ENCODE results near the gene DBNL.

The DBNL gene

GRCh38 chr7:44060948-44061644, 16.6 kb downstream of the DBNL start:
- DNase-seq: no peak

GRCh38 chr7:44061645-44062179, 17.2 kb downstream of the DBNL start:
- no peak for DNase-seq

DNA sequence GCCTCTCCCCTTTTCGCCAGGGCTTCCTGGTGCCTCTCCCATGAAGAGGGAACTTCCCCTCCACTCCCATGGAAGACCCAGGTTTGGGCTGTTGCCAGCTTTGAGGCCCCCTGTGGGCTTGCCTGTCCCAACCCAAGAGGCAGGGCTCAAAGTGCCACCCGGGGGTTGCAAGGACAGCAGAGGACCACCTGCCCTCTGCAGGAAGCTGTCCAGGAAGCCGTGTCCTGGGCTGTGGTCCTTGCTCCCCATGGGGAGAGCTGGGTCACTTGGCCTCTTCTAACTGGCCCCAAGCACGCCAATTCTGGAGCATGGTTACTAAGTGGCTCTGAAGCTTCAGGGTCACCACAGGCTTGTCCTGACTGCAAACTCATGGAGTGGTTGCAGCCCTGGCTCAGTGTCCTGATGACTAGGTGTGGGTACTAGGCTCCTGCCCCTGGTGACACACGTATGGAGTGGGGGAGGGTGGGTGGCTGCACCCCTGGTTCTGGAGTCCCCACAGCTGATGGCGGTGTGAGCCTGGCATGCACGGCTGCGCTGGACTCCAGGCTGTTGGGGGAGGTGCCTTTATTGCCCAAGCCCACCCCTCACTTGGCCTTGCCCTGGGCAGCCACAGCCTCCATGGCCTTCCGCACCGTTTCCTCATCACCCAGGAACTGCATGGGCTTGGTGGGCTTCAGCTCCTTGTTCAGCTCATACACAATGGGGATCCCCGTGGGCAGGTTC, 17.8 kb downstream of the DBNL start:
- no peak for DNase-seq

DNA sequence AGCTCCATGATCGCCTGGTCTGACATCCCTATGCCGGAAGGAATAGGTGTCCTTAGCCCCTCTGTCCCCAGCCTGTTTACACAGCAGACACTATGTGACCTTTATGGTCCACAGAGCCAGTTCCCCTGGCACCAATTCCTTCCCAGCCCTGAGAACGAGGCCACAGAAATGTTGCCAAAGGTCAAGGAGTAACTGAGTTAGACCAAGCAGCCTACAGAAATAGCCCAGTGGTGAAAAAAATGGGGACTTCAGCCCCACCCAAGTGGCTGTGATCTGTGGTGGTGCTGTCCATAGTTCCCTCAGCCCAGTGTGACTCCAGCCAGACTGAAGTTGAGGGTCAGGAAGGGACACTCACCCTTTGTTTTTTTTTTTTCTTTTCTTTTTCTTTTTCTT, 18.4 kb downstream of the DBNL start:
- DNase-seq: no peak

DNA sequence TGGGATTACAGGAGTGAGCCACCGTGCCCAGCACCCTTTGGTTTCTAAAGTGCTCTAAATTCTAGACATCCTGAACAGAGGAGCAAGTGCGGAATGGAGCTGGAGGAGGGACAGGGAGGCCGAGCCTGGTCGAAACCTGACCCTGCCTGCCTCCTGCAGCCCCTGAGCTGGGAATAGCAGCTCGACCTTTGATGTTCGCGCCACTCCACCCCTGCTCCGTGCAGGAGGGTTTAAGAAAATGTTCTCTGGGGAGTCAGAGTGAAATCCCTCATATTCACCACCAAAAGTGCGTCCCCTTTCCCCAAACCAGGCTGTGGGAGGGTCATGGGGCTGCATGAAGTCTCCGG, 19.0 kb downstream of the DBNL start:
- no peak for DNase-seq

DNA sequence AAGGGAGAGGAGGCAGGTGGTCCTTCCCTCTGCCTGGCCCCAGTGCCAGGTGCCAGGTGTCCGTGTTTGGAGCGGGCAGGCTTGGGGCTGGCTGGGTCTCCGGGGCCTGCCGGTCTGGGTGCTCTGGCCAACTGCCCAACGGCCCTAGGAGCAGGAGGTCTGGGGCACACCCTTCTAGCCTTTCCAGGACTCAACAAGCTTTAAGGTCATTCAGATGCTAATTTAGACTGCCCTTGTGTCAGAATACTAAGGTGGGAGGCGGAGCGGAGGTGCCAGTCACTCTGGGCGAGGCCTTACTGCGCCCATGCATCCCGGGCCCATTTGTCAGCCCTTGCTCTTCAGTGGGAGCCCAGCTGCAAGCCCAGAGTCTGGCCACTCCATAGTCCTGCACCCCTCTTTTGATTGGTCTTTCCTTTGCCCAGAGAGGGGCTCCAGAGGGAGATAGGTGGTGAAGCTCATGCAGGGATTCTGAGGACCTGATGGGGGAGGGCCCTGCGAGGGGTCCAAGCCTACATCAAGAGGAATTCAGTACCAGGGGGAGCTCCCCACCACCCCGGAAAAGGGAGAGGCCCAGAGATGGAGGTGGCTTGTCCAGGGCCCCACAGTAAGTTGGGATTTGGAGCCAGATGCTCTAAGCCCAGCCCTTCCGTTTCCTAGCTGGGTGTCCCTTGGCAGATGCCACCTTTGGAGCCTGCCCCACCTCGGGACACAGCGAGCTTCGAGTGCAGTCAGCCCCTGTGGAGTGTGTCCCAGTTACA, 19.6 kb downstream of the DBNL start:
- DNase-seq: no peak

DNA sequence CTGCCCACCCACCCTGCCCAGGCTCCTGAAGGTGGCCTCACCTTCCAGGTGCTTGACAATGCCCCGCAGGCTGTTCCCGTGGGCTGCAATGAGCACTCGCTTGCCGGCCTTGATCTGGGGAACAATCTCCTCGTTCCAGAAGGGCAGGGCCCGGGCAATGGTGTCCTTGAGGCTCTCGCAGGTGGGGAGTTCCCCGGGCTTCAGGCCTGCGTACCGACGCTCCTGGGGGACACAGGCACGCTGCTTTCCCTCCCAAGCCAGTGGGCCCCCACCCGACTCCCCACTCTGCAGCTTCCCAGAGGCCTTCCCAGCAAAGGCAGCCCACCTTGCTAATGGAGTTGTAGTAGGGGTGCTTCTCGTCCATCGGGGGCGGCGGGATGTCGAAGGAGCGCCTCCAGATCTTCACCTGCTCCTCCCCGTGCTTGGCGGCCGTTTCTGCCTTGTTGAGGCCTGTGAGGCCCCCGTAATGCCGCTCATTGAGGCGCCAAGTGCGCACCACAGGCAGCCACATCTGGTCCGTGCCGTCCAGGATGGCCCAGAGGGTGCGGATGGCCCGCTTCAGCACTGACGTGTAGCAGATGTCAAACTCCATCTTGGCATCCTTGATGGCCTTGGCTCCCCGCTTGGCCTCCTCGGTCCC, 20.4 kb downstream of the DBNL start:
- DNase-seq: no peak

GRCh38 chr7:44065431-44066110, 21.1 kb downstream of the DBNL start, which contains the start of gene PGAM2:
PGAM2 (minus strand) TSS chr7:44065567; CDS start chr7:44065529, 38 bp downstream.
- DNase-seq: peak in 48 of 58 donors; percentile 15 to 86 (median 63)

- no peak for DNase-seq
Measured at GRCh38 chr7:44066111-44066460, 21.6 kb downstream of the DBNL start.

DNA sequence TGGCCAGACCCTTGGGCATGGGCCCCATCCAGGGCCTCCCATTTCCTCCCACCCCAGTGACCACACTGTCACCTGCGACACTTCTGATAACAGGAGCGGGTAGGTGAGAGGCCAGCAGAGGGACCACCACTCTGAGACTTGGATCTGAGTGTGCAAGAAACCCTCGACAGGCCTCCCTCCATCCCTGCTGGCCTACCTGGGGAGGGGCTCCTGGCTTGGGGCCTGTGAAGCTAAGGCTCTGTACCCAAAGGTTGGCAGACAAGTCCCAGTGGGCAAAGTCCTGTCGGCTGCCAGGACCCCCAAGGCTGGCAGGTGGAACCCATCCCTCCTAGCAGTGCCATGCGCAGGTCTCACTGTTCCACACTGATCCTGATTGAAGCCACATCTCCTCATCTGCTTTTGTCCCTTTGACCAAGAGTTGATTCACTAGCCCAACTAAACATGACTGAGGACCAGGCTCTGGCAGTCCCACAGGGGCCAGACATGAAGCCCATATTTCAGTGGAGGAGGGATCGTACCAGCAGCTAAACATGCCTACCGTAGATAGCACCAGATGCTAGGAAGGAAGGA, 22.1 kb downstream of the DBNL start:
- no peak for DNase-seq

DNA sequence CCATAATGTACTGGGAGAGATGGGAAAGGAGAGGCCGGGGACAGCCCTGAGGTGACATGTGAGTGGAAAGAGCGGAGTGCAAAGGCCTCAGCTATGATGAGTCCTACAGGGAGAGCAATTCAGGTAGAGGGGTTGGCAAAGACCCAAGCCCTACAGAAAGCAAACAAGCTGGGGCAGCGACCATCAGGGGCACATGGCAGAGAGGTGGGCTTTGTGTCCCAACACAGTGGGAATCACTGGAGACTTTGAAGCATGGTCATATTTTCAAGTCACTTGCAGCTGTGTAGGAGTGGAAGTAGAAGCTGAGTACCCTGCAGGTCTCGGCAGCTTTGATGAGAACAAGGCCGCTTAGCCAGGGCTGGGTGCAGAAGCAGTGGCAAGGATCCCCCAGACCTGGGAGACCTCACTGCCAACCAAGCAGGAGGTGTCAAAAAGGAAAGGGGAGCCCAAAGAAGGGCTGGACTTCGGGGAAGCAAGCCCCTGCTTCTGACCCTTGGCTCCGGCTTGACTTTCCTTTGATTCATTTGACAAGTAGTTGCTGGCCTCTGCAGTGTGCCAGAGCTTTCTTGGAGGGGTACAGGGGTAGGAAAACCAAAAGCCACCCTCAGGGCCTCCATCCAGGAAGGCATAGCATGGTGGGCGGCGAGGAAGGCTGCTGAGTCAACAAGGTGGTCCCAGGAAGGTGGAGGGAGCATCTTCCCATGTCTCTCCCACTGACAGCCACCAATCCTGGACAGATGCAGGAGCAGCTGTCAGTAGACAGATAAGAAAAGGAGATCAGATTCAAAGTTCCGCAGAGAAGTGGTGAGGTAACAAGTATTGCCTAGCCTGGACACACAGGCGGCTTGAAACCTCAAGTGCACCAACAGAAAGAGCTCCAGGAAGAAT, 22.8 kb downstream of the DBNL start:
- no peak for DNase-seq

GRCh38 chr7:44068054-44068453, 23.6 kb downstream of the DBNL start:
- peak in 1 of 58 donors; percentile 16 for DNase-seq

DNA sequence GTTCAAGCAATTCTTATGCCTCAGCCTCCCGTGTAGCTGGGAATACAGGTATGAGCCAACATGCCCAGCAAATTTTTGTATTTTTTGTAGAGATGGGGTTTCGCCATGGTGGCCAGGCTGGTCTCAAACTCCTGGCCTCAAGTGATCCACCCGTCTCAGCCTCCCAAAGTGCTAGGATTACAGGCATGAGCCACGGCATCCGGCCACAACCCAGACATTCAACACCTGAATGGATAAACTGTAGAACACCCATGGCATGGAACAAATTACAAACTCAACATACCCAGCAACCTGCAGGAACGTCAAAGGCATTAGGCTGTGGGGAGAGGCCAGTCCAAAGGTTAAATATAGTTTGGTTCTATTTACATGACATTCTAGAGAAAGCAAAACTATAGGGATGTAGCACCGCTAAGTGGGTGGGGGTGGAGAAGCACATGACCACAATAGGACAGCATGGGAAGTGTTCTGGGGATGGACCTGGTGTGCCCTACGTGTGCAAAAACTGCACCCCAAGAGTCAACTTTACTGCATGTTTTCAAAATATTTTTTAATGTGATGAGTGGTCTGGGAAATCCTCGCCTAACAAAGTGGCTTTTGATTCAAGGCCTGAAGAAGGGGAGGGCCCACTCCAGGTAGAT, 27.3 kb downstream of the DBNL start:
- no peak for DNase-seq

DNA sequence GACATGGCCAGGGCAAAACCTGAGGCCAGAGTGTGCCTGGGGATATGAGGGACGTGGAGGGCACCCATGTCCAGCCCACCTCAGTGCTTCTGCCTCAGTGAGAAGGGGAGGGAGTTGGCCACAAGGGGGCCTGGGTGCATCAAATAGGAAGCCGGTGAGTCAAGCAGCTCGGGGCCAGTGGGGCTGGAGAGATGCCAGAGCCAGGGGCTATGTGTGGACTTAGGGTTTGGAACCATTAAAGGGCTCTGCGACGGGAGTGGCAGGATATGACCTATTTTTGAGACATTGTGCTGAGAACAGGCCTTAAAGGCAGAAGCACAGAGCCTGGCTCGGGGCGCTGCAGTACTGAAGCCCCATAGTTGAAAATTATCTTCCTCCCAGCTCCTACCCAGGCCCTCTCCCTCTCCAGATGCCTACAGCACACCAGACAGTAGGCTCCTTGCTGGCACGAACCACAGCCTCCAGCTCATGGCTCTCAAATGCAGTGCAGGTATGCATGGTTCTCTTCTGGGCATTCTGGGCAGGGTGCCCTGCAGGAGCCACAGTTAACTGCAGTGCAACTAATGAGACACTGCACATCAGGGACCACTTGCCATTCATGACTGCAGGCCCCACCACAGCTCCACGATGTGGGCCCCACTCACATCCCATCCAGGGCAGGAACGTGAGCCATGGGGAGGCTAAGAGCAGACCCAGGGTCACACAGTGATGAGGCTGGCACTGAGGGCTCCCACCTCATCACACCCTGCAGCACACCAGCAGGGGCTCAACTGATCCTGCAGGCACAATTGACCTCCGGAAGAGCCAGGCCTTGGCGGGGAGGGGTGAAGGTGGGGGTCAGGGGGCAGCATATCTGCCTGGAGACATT, 28.1 kb downstream of the DBNL start:
- DNase-seq: peak in 36 of 58 donors; percentile 10 to 70 (median 36)

- DNase-seq: peak in 52 of 58 donors; percentile 22 to 85 (median 63)
Measured at GRCh38 chr7:44073664-44074348, 29.3 kb downstream of the DBNL start.

DNA sequence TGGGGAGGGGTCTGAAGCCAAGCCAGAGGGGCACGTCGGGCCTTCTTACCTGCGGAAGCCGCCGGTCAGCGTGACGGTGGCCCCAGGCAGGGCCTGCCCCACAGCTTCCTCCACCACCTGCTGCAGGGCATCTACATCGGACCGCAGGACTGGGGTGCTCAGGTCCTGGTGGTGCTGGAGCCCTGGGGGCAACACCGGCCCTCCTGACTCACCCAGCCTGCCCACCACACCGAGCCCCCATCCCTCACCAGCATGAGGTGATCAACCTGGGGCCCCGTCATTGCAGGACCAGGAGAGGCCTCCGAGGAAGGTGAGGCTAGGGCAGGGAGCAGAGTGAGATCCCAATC, 29.8 kb downstream of the DBNL start:
- DNase-seq: no peak

DNA sequence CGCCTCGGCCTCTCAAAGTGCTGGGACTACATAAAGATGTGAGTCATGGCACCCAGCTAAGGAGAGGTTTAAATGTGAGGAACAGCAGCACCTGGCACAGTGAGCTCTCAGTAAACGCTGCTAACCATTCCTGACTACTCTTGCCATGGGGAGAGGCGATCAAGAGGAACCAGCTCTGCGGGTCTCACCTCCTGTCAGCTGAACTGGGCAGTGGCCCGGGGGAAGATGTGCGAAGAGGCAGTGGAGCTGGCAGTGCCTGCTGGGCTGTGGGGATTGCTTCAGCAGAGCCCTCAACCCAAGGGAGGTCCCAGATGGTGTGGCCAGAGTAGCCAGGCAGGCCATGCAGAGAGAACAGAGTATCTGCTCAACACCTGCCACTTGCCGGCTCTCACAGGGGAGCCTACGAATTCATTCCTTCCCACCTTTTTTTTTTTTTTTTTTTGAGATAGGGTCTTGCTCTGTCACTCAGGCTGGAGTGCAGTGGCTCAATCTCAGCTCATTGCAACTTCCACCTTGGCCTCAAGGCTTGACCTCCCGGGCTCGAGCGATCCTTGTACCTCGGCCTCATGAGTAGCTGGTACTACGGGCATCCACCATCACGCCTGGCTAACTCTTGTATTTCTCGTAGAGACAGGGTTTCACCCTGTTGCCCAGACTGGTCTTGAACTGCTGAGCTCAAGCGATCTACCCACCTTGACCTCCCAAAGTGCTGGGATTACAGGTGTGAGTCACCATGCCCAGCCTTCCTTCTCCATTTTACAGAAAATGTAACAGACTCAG, 31.0 kb downstream of the DBNL start:
- DNase-seq: no peak
